CD1c-positive myeloid dendritic cell (primary cell): ENCODE measurements around the gene RAB33B.
"Not testable (repeated sequence)": the region's sequence is repeated elsewhere in the genome, so short reads cannot be mapped to it uniquely, and the experiment has no call there.

Experiments used
- DNase-seq: peaks from one replicate; pipeline ENCODE4 v3.0.0-alpha.2; 2016; ENCODE audit errors: extremely low spot score

Gene RAB33B

GRCh38 chr4:139461022-139461628 lies 7.2 kb downstream of the RAB33B start:
- DNase-seq, result no peak

- DNase-seq, result not testable (repeated sequence)
Observed at GRCh38 chr4:139464512-139464911, 10.6 kb downstream of the RAB33B start.

GRCh38 chr4:139465922-139466321 lies 12.0 kb downstream of the RAB33B start:
- no peak for DNase-seq

GRCh38 chr4:139468756-139469155 lies 14.8 kb downstream of the RAB33B start:
- not testable (repeated sequence) for DNase-seq

- DNase-seq, result no peak
Observed at GRCh38 chr4:139469216-139469615, 15.3 kb downstream of the RAB33B start.

- no peak for DNase-seq
Observed at GRCh38 chr4:139469869-139470268, 15.9 kb downstream of the RAB33B start.

- no peak for DNase-seq
Observed at GRCh38 chr4:139470295-139470694, 16.4 kb downstream of the RAB33B start.

- DNase-seq, result no peak
Observed at GRCh38 chr4:139470997-139471665, 17.2 kb downstream of the RAB33B start.

GRCh38 chr4:139472852-139473251 lies 18.9 kb downstream of the RAB33B start:
- DNase-seq, result no peak

GRCh38 chr4:139476363-139476762 lies 22.4 kb downstream of the RAB33B start:
- DNase-seq, result no peak

- DNase-seq, result no peak
Observed at GRCh38 chr4:139481465-139481864, 27.5 kb downstream of the RAB33B start.

GRCh38 chr4:139483000-139483399 lies 29.1 kb downstream of the RAB33B start:
- no peak for DNase-seq

- peak; percentile 52 for DNase-seq
Observed at GRCh38 chr4:139484783-139485311, 30.9 kb downstream of the RAB33B start.

- no peak for DNase-seq
Observed at GRCh38 chr4:139488442-139488841, 34.5 kb downstream of the RAB33B start.

- DNase-seq, result no peak
Observed at GRCh38 chr4:139489638-139490037, 35.7 kb downstream of the RAB33B start.

- DNase-seq, result no peak
Observed at GRCh38 chr4:139492429-139492828, 38.5 kb downstream of the RAB33B start.

GRCh38 chr4:139493176-139493575 lies 39.3 kb downstream of the RAB33B start:
- no peak for DNase-seq

- DNase-seq, result no peak
Observed at GRCh38 chr4:139499186-139499585, 45.3 kb downstream of the RAB33B start.

- DNase-seq, result no peak
Observed at GRCh38 chr4:139501117-139501516, 47.2 kb downstream of the RAB33B start.

- DNase-seq, result no peak
Observed at GRCh38 chr4:139501527-139501926, 47.6 kb downstream of the RAB33B start.

GRCh38 chr4:139501927-139502899 lies 48.3 kb downstream of the RAB33B start:
- no peak for DNase-seq

- DNase-seq, result no peak
Observed at GRCh38 chr4:139503622-139504166, 49.8 kb downstream of the RAB33B start.
